ENCODE measurements around the gene CCDC6.
"Not testable (repeated sequence)": the region's sequence is repeated elsewhere in the genome, so short reads cannot be mapped to it uniquely, and the experiment has no call there.

The CCDC6 gene

GRCh38 chr10:59905731-59906416, 482 bp downstream of the CCDC6 start:
- no peak for DNase-seq (ENCODE audit: low read depth in 2 of 2)

GRCh38 chr10:59905066-59905730, 1.2 kb downstream of the CCDC6 start:
- no peak for DNase-seq (ENCODE audit: low read depth in 2 of 2)

- DNase-seq (ENCODE audit: low read depth in 2 of 2), result no peak
Observed at GRCh38 chr10:59904426-59905065, 1.8 kb downstream of the CCDC6 start.

GRCh38 chr10:59903871-59904270, 2.5 kb downstream of the CCDC6 start:
- no peak for DNase-seq (ENCODE audit: low read depth in 2 of 2)

- DNase-seq (ENCODE audit: low read depth in 2 of 2), result no peak
Observed at GRCh38 chr10:59902016-59902415, 4.3 kb downstream of the CCDC6 start.

GRCh38 chr10:59901470-59901869, 4.9 kb downstream of the CCDC6 start:
- DNase-seq (ENCODE audit: low read depth in 2 of 2), result no peak

- DNase-seq (ENCODE audit: low read depth in 2 of 2), result no peak
Observed at GRCh38 chr10:59900048-59900727, 6.2 kb downstream of the CCDC6 start.

GRCh38 chr10:59898125-59898835, 8.1 kb downstream of the CCDC6 start:
- DNase-seq (ENCODE audit: low read depth in 2 of 2), result no peak

- DNase-seq (ENCODE audit: low read depth in 2 of 2), result no peak
Observed at GRCh38 chr10:59896191-59896590, 10.2 kb downstream of the CCDC6 start.

GRCh38 chr10:59895629-59896116, 10.7 kb downstream of the CCDC6 start:
- DNase-seq (ENCODE audit: low read depth in 2 of 2), result no peak

GRCh38 chr10:59894114-59894513, 12.2 kb downstream of the CCDC6 start:
- DNase-seq (ENCODE audit: low read depth in 2 of 2), result no peak

GRCh38 chr10:59892697-59893096, 13.7 kb downstream of the CCDC6 start:
- DNase-seq (ENCODE audit: low read depth in 2 of 2), result no peak

GRCh38 chr10:59891936-59892335, 14.4 kb downstream of the CCDC6 start:
- DNase-seq (ENCODE audit: low read depth in 2 of 2), result no peak

GRCh38 chr10:59891349-59891748, 15.0 kb downstream of the CCDC6 start:
- no peak for DNase-seq (ENCODE audit: low read depth in 2 of 2)

- DNase-seq (ENCODE audit: low read depth in 2 of 2), result no peak
Observed at GRCh38 chr10:59888781-59889435, 17.4 kb downstream of the CCDC6 start.

GRCh38 chr10:59887972-59888640, 18.2 kb downstream of the CCDC6 start:
- DNase-seq (ENCODE audit: low read depth in 2 of 2), result no peak

- DNase-seq (ENCODE audit: low read depth in 2 of 2), result no peak
Observed at GRCh38 chr10:59887006-59887405, 19.4 kb downstream of the CCDC6 start.

- no peak for DNase-seq (ENCODE audit: low read depth in 2 of 2)
Observed at GRCh38 chr10:59885430-59886134, 20.8 kb downstream of the CCDC6 start.

GRCh38 chr10:59884893-59885292, 21.5 kb downstream of the CCDC6 start:
- not testable (repeated sequence) for DNase-seq (ENCODE audit: low read depth in 2 of 2)

- DNase-seq (ENCODE audit: low read depth in 2 of 2), result no peak
Observed at GRCh38 chr10:59881640-59882039, 24.7 kb downstream of the CCDC6 start.
